Central memory CD8-positive, alpha-beta T cell (primary cell): ENCODE data around the gene IDUA.

Source experiments
- ATAC-seq: fragments of 150-1000 bp; cut with Tn5 transposase; replicated peaks from 2 replicates; pipeline ENCODE4 v1.10.0; 2022; ENCODE audit warnings: mild to moderate bottlenecking, moderate FRiP score, moderate number of reproducible peaks; ENCODE audit not compliant: poor library complexity, severe bottlenecking; ENCODE audit errors: extremely low read depth
- DNase-seq, 2 donors: peaks; one replicate each; pipeline ENCODE4 v3.0.0; 2021; ENCODE audit warnings: low spot score in 2 of 2
- H3K27ac Mint-ChIP-seq: one replicate; pipeline ENCODE4 v1.8.0; 2022; ENCODE audit warnings: low read depth, mild to moderate bottlenecking, moderate library complexity, mixed read lengths
- H3K27me3 Mint-ChIP-seq: one replicate; pipeline ENCODE4 v1.8.0; 2022; ENCODE audit warnings: mixed read lengths
- H3K36me3 Mint-ChIP-seq: one replicate; pipeline ENCODE4 v1.8.0; 2022; ENCODE audit warnings: mild to moderate bottlenecking, moderate library complexity, mixed read lengths; ENCODE audit not compliant: insufficient read depth
- H3K4me1 Mint-ChIP-seq: one replicate; pipeline ENCODE4 v1.8.0; 2022; ENCODE audit warnings: mixed read lengths
- H3K4me3 Mint-ChIP-seq: one replicate; pipeline ENCODE4 v1.8.0; 2022; ENCODE audit warnings: mild to moderate bottlenecking, moderate library complexity, mixed read lengths
- H3K9me3 Mint-ChIP-seq: one replicate; pipeline ENCODE4 v1.8.0; 2022; ENCODE audit warnings: mixed read lengths

The IDUA gene

DNA sequence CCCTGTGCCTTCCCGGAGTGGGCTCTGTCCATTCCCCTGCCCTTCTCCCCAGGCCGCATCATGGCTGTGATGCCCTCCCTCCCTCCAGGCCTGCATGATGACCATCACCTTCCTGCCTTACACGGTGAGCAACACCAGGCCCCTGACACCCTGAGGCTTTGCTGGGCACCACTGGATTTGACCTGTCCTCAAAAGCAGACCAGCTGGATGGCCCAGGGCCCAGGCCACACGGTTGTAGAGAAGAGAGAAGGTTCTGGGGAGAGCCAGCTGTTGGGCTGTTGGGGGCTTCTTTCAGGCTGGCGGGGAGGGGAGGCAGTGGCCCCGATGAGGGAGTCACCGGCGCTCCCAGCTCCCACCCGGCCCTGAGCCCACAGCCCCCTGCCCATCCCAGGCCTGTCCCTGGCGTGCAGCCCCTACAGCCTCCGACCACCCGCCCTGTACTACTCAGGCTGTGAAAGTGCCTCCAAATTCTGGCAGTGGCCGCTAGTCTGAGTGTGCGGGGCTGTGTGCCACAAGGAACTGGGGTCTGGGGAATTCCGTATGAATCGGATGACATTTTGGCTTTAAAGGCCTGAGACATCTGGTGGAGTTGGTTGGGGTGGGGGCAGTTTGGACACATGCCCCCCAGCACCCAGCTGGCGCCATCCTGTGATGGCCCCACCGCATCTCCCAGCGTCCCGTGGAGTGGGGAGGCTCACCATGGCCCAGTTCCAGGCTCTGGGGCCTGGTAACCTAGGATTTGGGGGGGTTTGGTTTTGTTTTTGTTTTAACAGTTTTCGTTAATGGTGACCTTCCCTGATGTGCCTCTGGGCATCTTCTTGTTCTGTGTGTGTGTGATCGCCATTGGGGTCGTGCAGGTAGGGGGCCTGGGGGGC is 35.0 kb upstream of the IDUA start:
- peak overlapping the region; percentile 81 for H3K27ac Mint-ChIP-seq

GRCh38 chr4:952881-953573 is 33.8 kb upstream of the IDUA start:
- peaks cover 5% of the 10 kb centered on the region for H3K36me3 Mint-ChIP-seq
- DNase-seq, result no peak
- H3K4me3 Mint-ChIP-seq, result no peak overlapping the region
- peaks cover 8% of the 10 kb centered on the region for H3K4me1 Mint-ChIP-seq
- ATAC-seq, result no peak
- H3K9me3 Mint-ChIP-seq, result no peaks in the 10 kb centered on the region
- H3K27ac Mint-ChIP-seq, result no peak overlapping the region
- no peaks in the 10 kb centered on the region for H3K27me3 Mint-ChIP-seq

More for the DNA sequence above, 35.0 kb upstream of the IDUA start:
- Mint-ChIP-seq H3K36me3 (peaks cover 5% of the 10 kb centered on the region), H3K4me3 (no peak overlapping the region), H3K9me3 (no peaks in the 10 kb centered on the region), H3K4me1 (peaks cover 14% of the 10 kb centered on the region), H3K27me3 (no peaks in the 10 kb centered on the region)
- DNase-seq (no peak), ATAC-seq (no peak)

GRCh38 chr4:953574-953915 is 33.3 kb upstream of the IDUA start:
- DNase-seq (no peak), ATAC-seq (no peak)
- no peaks in the 10 kb centered on the region for H3K9me3 Mint-ChIP-seq
- peaks cover 6% of the 10 kb centered on the region for H3K4me1 Mint-ChIP-seq
- H3K27me3 Mint-ChIP-seq, result no peaks in the 10 kb centered on the region
- H3K36me3 Mint-ChIP-seq, result peaks cover 6% of the 10 kb centered on the region
- no peak overlapping the region for H3K4me3 Mint-ChIP-seq
- H3K27ac Mint-ChIP-seq, result no peak overlapping the region

- no peaks in the 10 kb centered on the region for H3K27me3 Mint-ChIP-seq
- H3K4me3 Mint-ChIP-seq, result no peak overlapping the region
- H3K4me1 Mint-ChIP-seq, result peaks cover 6% of the 10 kb centered on the region
- no peak overlapping the region for H3K27ac Mint-ChIP-seq
- H3K36me3 Mint-ChIP-seq, result peaks cover 11% of the 10 kb centered on the region
- no peak for DNase-seq
- ATAC-seq, result no peak
- H3K9me3 Mint-ChIP-seq, result no peaks in the 10 kb centered on the region
These were observed 32.4 kb upstream of the IDUA start for GRCh38 chr4:954211-955020.

GRCh38 chr4:955161-955921 is 31.5 kb upstream of the IDUA start:
- H3K4me3 Mint-ChIP-seq, result no peak overlapping the region
- H3K4me1 Mint-ChIP-seq, result peaks cover 6% of the 10 kb centered on the region
- ATAC-seq (no peak), DNase-seq (no peak)
- no peaks in the 10 kb centered on the region for H3K9me3 Mint-ChIP-seq
- H3K27ac Mint-ChIP-seq, result no peak overlapping the region
- peaks cover 15% of the 10 kb centered on the region for H3K36me3 Mint-ChIP-seq
- H3K27me3 Mint-ChIP-seq, result no peaks in the 10 kb centered on the region

DNA sequence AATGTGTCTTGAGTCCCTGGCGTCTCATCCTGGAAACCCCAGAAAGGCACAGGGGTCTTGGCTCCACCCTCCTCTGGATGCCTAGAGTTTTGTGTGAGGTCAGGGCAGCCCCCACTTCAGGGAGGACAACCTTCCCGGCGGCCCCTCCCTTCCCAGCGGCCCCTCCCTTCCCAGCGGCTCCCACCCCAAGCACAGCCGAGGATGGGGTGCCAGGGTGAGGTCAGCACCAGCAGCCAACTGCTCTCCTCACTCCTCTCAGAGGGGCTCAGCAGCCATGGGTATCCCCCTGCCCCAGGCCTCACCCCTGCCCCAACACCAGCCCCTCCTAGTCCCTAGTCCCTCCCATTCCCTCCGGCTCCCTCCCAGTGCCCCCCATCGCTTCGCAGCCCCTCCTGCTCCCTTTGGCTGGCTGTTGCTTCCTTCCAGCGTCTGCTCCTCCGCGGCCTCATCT is 30.9 kb upstream of the IDUA start:
- H3K27me3 Mint-ChIP-seq, result no peaks in the 10 kb centered on the region
- no peak for DNase-seq
- H3K4me3 Mint-ChIP-seq, result no peak overlapping the region
- peaks cover 6% of the 10 kb centered on the region for H3K4me1 Mint-ChIP-seq
- H3K27ac Mint-ChIP-seq, result no peak overlapping the region
- H3K9me3 Mint-ChIP-seq, result no peaks in the 10 kb centered on the region
- H3K36me3 Mint-ChIP-seq, result peaks cover 17% of the 10 kb centered on the region
- no peak for ATAC-seq

- peaks cover 6% of the 10 kb centered on the region for H3K4me1 Mint-ChIP-seq
- no peak overlapping the region for H3K27ac Mint-ChIP-seq
- peaks cover 15% of the 10 kb centered on the region for H3K36me3 Mint-ChIP-seq
- no peak for ATAC-seq
- H3K27me3 Mint-ChIP-seq, result no peaks in the 10 kb centered on the region
- no peak for DNase-seq
- no peak overlapping the region for H3K4me3 Mint-ChIP-seq
- no peaks in the 10 kb centered on the region for H3K9me3 Mint-ChIP-seq
These were observed 30.2 kb upstream of the IDUA start for GRCh38 chr4:956531-957230.

- H3K4me1 Mint-ChIP-seq, result peaks cover 3% of the 10 kb centered on the region
- H3K27me3 Mint-ChIP-seq, result no peaks in the 10 kb centered on the region
- H3K36me3 Mint-ChIP-seq, result peaks cover 17% of the 10 kb centered on the region
- no peak overlapping the region for H3K27ac Mint-ChIP-seq
- DNase-seq, result no peak
- no peak for ATAC-seq
- no peak overlapping the region for H3K4me3 Mint-ChIP-seq
- H3K9me3 Mint-ChIP-seq, result no peaks in the 10 kb centered on the region
These were observed 29.6 kb upstream of the IDUA start for GRCh38 chr4:957231-957580.

DNA sequence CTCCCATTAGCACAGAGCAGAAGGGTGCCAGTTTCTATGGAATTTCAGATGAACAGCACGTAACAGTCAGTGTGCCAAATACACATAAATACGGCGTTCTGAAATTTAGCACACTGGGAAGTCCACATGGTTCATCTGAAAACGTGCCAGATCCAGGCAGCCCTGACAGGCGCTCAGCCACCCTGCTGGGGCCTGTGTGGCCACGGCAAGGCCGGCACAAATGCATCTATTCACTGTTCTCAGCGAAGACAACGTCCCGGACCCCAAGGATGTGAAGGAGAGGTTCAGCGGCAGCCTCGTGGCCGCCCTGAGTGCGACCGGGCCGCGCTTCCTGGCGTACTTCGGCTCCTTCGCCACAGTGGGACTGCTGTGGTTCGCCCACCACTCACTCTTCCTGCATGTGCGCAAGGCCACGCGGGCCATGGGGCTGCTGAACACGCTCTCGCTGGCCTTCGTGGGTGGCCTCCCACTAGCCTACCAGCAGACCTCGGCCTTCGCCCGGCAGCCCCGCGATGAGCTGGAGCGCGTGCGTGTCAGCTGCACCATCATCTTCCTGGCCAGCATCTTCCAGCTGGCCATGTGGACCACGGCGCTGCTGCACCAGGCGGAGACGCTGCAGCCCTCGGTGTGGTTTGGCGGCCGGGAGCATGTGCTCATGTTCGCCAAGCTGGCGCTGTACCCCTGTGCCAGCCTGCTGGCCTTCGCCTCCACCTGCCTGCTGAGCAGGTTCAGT is 29.1 kb upstream of the IDUA start:
- H3K4me3 Mint-ChIP-seq, result no peak overlapping the region
- no peaks in the 10 kb centered on the region for H3K27me3 Mint-ChIP-seq
- H3K27ac Mint-ChIP-seq, result no peak overlapping the region
- H3K4me1 Mint-ChIP-seq, result no peaks in the 10 kb centered on the region
- no peak for DNase-seq
- H3K9me3 Mint-ChIP-seq, result no peaks in the 10 kb centered on the region
- H3K36me3 Mint-ChIP-seq, result peaks cover 18% of the 10 kb centered on the region
- no peak for ATAC-seq

- no peaks in the 10 kb centered on the region for H3K9me3 Mint-ChIP-seq
- no peak overlapping the region for H3K4me3 Mint-ChIP-seq
- DNase-seq, result no peak
- no peaks in the 10 kb centered on the region for H3K27me3 Mint-ChIP-seq
- H3K4me1 Mint-ChIP-seq, result no peaks in the 10 kb centered on the region
- H3K27ac Mint-ChIP-seq, result no peak overlapping the region
- no peak for ATAC-seq
- peaks cover 20% of the 10 kb centered on the region for H3K36me3 Mint-ChIP-seq
These were observed 28.6 kb upstream of the IDUA start for GRCh38 chr4:958314-958665.

GRCh38 chr4:958696-959337 is 28.0 kb upstream of the IDUA start:
- no peak overlapping the region for H3K4me3 Mint-ChIP-seq
- ATAC-seq (no peak), DNase-seq (no peak)
- H3K4me1 Mint-ChIP-seq, result no peaks in the 10 kb centered on the region
- peaks cover 22% of the 10 kb centered on the region for H3K36me3 Mint-ChIP-seq
- peak overlapping the region; percentile 46 for H3K27ac Mint-ChIP-seq
- no peaks in the 10 kb centered on the region for H3K9me3 Mint-ChIP-seq
- no peaks in the 10 kb centered on the region for H3K27me3 Mint-ChIP-seq
